SU-DHL-6 (cell line): Measurements from ENCODE around the gene OR5A2.
"Not testable (repeated sequence)": the region's sequence is repeated elsewhere in the genome, so short reads cannot be mapped to it uniquely, and the experiment has no call there.

Experiments
- H2AFZ ChIP-seq: fragments of 200-600 bp; sonication (generic); 2 replicates; pipeline ENCODE4 v1.6.1; 2014; ENCODE audit warnings: low read depth, mild to moderate bottlenecking, moderate library complexity, mixed read lengths, antibody characterized with exemption, low read length; ENCODE audit not compliant: severe bottlenecking
- H3F3A ChIP-seq: fragments of 200-600 bp; shearing (Covaris generic); 2 replicates; pipeline ENCODE4 v1.6.0; 2016; ENCODE audit warnings: antibody characterized with exemption, mild to moderate bottlenecking; ENCODE audit not compliant: insufficient read depth
- H3K27ac ChIP-seq: fragments of 200-600 bp; sonication (generic); 2 replicates; pipeline ENCODE4 v1.5.1; 2016; ENCODE audit warnings: low read depth, mild to moderate bottlenecking, low read length, moderate library complexity, mixed read lengths
- H3K27me3 ChIP-seq: fragments of 200-600 bp; sonication (generic), shearing (Covaris generic); 2 replicates; pipeline ENCODE4 v1.6.0; 2014; ENCODE audit warnings: mild to moderate bottlenecking, low read length
- H3K36me3 ChIP-seq: fragments of 200-600 bp; sonication (generic); 2 replicates; pipeline ENCODE4 v1.6.1; 2014; ENCODE audit warnings: mild to moderate bottlenecking, low read length, mixed read lengths
- H3K4me2 ChIP-seq: fragments of 300-600, 200-600 bp; shearing (Covaris generic), sonication (generic); 2 replicates; pipeline ENCODE4 v1.6.0; 2014; ENCODE audit warnings: low read length, low read depth, mild to moderate bottlenecking; ENCODE audit not compliant: poor library complexity, severe bottlenecking
- H3K4me3 ChIP-seq: fragments of 200-600 bp; sonication (generic); 2 replicates; pipeline ENCODE4 v1.5.1; 2014; ENCODE audit warnings: antibody characterized with exemption, low read length, mild to moderate bottlenecking, mixed read lengths; ENCODE audit not compliant: insufficient read depth, poor library complexity, severe bottlenecking
- H3K79me2 ChIP-seq: fragments of 200-600 bp; sonication (generic); 2 replicates; pipeline ENCODE4 v1.6.1; 2014; ENCODE audit warnings: mild to moderate bottlenecking, low read length, moderate library complexity; ENCODE audit not compliant: insufficient read depth
- H3K9ac ChIP-seq: fragments of 200-600 bp; sonication (generic); 2 replicates; pipeline ENCODE4 v1.7.0; 2014; ENCODE audit warnings: mild to moderate bottlenecking, low read length
- H3K9me2 ChIP-seq: fragments of 200-600 bp; sonication (generic); replicated peaks from 2 replicates; pipeline ENCODE4 v1.6.1; 2014; ENCODE audit warnings: low read length; ENCODE audit not compliant: insufficient read depth
- H3K9me3 ChIP-seq: fragments of 200-600 bp; sonication (generic); 2 replicates; pipeline ENCODE4 v1.6.1; 2014; ENCODE audit warnings: low read length, mixed read lengths; ENCODE audit not compliant: insufficient read depth
- H4K20me1 ChIP-seq: fragments of 200-600 bp; sonication (generic); 2 replicates; pipeline ENCODE4 v1.6.1; 2014; ENCODE audit warnings: low read depth, mild to moderate bottlenecking, antibody characterized with exemption, low read length, moderate library complexity, mixed read lengths
- EZH2phosphoT487 ChIP-seq: fragments of 200-600 bp; sonication (generic), shearing (Covaris generic); conservative IDR thresholded peaks from 2 replicates; pipeline ENCODE4 v1.6.1; 2018; ENCODE audit warnings: mild to moderate bottlenecking, antibody characterized with exemption, low read length, moderate library complexity, mixed read lengths
- TF ChIP-seq, protein P1 (sequence below): fragments of 200-600 bp; sonication (generic); IDR thresholded peaks from one replicate; pipeline ENCODE4 v1.5.1; 2017; ENCODE audit warnings: antibody characterized with exemption, mild to moderate bottlenecking, low read length, moderate library complexity; ENCODE audit not compliant: insufficient read depth, poor library complexity, severe bottlenecking

The OR5A2 gene

DNA sequence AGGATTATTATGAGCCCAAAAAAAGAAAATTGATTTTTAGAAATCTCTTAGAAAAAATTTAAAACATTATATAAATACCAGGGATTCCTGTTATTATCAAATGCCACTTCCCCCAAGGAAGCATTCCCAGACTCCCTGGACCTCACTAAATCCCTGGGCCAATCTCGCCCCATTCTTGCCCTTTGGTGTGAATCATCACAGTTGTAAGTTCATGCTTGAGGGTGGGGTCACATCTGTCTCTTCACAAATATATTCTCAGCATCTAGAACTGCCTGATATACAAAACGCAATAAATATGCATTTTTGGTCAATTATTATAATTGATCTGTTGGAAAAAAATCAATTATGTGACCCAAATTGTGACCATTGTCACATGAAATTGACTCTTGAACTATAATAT lies 22.3 kb upstream of the OR5A2 start:
- Histone ChIP-seq H3K9me3 (no peaks in the 10 kb centered on the region), H3K27ac (no peak overlapping the region), H3K4me2 (no peak overlapping the region), H4K20me1 (no peaks in the 10 kb centered on the region), H3K9ac (no peak overlapping the region), H3K27me3 (no peaks in the 10 kb centered on the region), H3K9me2 (no peaks in the 10 kb centered on the region), H3K79me2 (no peaks in the 10 kb centered on the region), H3K36me3 (no peaks in the 10 kb centered on the region), H3F3A (no peaks in the 10 kb centered on the region), H2AFZ (no peak overlapping the region), H3K4me3 (no peak overlapping the region)
- TF ChIP-seq, protein P1, sequence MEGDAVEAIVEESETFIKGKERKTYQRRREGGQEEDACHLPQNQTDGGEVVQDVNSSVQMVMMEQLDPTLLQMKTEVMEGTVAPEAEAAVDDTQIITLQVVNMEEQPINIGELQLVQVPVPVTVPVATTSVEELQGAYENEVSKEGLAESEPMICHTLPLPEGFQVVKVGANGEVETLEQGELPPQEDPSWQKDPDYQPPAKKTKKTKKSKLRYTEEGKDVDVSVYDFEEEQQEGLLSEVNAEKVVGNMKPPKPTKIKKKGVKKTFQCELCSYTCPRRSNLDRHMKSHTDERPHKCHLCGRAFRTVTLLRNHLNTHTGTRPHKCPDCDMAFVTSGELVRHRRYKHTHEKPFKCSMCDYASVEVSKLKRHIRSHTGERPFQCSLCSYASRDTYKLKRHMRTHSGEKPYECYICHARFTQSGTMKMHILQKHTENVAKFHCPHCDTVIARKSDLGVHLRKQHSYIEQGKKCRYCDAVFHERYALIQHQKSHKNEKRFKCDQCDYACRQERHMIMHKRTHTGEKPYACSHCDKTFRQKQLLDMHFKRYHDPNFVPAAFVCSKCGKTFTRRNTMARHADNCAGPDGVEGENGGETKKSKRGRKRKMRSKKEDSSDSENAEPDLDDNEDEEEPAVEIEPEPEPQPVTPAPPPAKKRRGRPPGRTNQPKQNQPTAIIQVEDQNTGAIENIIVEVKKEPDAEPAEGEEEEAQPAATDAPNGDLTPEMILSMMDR: no peak
- no peak for TF ChIP-seq EZH2phosphoT487

DNA sequence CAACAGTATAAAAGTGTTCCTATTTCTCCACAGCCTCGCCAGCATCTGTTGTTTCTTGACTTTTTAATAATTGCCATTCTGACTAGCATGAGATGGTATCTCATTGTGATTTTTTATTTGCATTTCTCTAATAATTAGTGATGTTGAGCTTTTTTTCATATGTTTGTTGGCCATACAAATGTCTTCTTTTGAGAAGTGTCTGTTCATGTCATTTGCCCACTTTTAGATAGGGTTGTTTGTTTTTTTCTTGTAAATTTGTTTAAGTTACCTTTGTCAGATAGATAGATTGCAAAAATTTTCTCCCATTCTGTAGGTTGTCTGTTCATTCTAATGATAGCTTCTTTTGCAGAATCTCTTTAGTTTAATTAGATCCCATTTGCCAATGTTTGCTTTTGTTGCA lies 19.4 kb upstream of the OR5A2 start:
- not testable (repeated sequence) for H3K27ac ChIP-seq, H3K36me3 ChIP-seq, H3K9me2 ChIP-seq, H3K9me3 ChIP-seq, H4K20me1 ChIP-seq, H2AFZ ChIP-seq, H3K4me3 ChIP-seq, H3K27me3 ChIP-seq, H3K4me2 ChIP-seq, H3K79me2 ChIP-seq, H3K9ac ChIP-seq, H3F3A ChIP-seq

DNA sequence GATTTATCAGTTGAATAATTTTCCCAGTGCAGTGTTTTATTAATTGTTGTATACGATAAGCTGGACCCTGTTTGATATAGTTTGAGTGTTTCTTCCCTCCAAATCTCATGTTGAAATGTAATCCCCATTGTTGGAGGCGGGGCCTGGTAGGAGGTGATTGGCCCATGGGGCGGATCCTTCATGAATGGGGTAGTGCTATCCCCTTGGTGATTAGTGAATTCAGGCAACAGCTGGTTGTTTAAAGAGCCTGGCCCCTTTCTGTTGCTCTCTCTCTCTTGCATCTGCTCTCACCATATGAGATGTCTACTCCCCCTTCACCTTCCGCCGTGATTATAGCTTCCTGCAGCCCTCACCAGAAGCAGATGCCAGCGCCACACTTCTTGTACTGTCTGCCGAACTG lies 11.6 kb upstream of the OR5A2 start:
- Histone ChIP-seq H3K9ac (no peak overlapping the region), H2AFZ (no peak overlapping the region), H3K79me2 (no peaks in the 10 kb centered on the region), H3K9me2 (no peaks in the 10 kb centered on the region), H3K36me3 (no peaks in the 10 kb centered on the region), H3K4me3 (no peak overlapping the region), H3K4me2 (no peak overlapping the region), H3K27ac (no peak overlapping the region), H3K9me3 (no peaks in the 10 kb centered on the region), H4K20me1 (no peaks in the 10 kb centered on the region), H3F3A (no peaks in the 10 kb centered on the region), H3K27me3 (no peaks in the 10 kb centered on the region)
- TF ChIP-seq EZH2phosphoT487: no peak
- TF ChIP-seq, protein P1: no peak

DNA sequence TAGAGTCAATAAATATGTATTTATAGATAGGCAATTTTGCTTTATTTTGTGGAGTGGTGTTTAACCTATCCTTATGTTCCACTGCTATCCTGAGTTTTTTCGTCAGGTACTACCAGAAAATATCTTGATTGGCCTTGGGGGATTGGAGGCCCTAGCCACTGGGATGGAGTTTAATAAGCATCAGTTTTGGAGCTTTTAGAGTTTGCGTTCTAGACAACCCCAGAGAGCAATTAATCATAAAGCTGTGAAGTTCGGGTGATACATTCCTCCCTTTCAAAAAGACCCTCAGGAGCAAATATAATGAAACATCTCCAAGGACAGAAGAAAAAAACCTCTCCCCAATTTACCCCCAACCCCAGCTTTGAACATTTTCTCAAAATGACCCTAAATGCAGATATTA lies 10.0 kb upstream of the OR5A2 start, which contains the start of gene OR5A1:
Gene OR5A1, plus strand, starts transcription at position 301 of the 400 bp plus-strand sequence. CDS start 6,700 bp downstream, outside the sequence.
- no peaks in the 10 kb centered on the region for H3K9me2 ChIP-seq
- no peaks in the 10 kb centered on the region for H3K79me2 ChIP-seq
- TF ChIP-seq, protein P1: no peak
- no peak for TF ChIP-seq EZH2phosphoT487
- H3F3A ChIP-seq: no peaks in the 10 kb centered on the region
- no peak within 1 kb of the TSS for H3K27ac ChIP-seq
- no peak within 1 kb of the TSS for H3K9ac ChIP-seq
- H3K36me3 ChIP-seq: no peaks in the 10 kb centered on the region
- no peaks in the 10 kb centered on the region for H4K20me1 ChIP-seq
- H2AFZ ChIP-seq: no peak within 1 kb of the TSS
- no peak within 1 kb of the TSS for H3K4me2 ChIP-seq
- no peaks in the 10 kb centered on the region for H3K9me3 ChIP-seq
- H3K4me3 ChIP-seq: no peak within 1 kb of the TSS
- H3K27me3 ChIP-seq: no peaks in the 10 kb centered on the region
